SK-N-MC (cell line): ENCODE data around the gene CYFIP1.

Source experiments
- FOXP2 ChIP-seq: optimal IDR thresholded peaks from 2 replicates; pipeline ENCODE3; 2011; ENCODE audit warnings: mild to moderate bottlenecking, moderate library complexity; ENCODE audit not compliant: insufficient read depth; ENCODE audit errors: extremely low read length, control extremely low read depth
- POLR2AphosphoS5 ChIP-seq: IDR thresholded peaks from 2 replicates; pipeline ENCODE4 v1.6.1; 2012; ENCODE audit warnings: mild to moderate bottlenecking, low read depth, low read length, borderline replicate concordance

DNA sequence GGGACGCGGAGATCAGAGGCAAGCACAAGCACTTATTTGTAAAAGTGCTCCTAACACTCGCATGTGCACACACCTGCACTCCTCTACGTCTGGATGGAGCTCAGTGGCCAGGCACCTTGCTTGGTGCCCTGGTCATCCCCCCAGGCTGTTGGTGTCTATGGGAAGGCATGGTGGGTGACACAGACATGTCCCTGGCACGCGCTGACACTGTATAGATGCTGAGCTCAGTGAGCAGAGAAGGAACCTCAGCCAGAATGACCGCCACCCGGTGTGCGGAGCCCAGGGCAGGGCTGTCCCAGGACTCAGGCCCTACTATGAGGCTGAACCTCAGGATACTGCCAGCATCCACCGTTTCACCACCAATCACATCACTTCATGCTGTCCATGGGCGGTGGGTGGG, 77.2 kb downstream of the CYFIP1 start:
- TF ChIP-seq POLR2AphosphoS5 (no peak), FOXP2 (no peak)
